HEK293T (cell line): ENCODE measurements around the gene CEBPB.

Experiments used
- CTCF ChIA-PET: fragments of 350-600 bp; formaldehyde crosslinking; extraction: SDS; loops from one replicate; lab custom pipeline; 2021; ENCODE audit warnings: antibody characterized with exemption, inconsistent platforms; lab: Yijun Ruan, JAX
- POLR2A ChIA-PET: fragments of 350-600 bp; formaldehyde crosslinking; extraction: SDS; loops from one replicate; lab custom pipeline; 2020; ENCODE audit warnings: antibody characterized with exemption, inconsistent platforms; lab: Yijun Ruan, JAX
- DNase-seq: peaks from one replicate; pipeline ENCODE4 v3.0.0; 2012; ENCODE audit warnings: mixed read lengths; ENCODE audit errors: extremely low spot score
- ARNT ChIP-seq: fragments of 450-650 bp; IDR thresholded peaks from 2 replicates; pipeline ENCODE4 v1.6.1; 2017; ENCODE audit warnings: mild to moderate bottlenecking
- BHLHE40 ChIP-seq: fragments of 450-650 bp; IDR thresholded peaks from 2 replicates; pipeline ENCODE4 v1.6.1; 2016; ENCODE audit warnings: mild to moderate bottlenecking, moderate library complexity, borderline replicate concordance
- CTBP1 ChIP-seq: fragments of 450-650 bp; IDR thresholded peaks from 2 replicates; pipeline ENCODE4 v1.6.1; 2016; ENCODE audit warnings: borderline replicate concordance
- ELF4 ChIP-seq: fragments of 450-650 bp; IDR thresholded peaks from 2 replicates; pipeline ENCODE4 v1.6.1; 2017; ENCODE audit warnings: antibody characterized with exemption
- FOXA1 ChIP-seq: fragments of 450-650 bp; IDR thresholded peaks from 2 replicates; pipeline ENCODE4 v1.6.1; 2016; ENCODE audit warnings: mild to moderate bottlenecking
- FOXK2 ChIP-seq: fragments of 450-650 bp; IDR thresholded peaks from 2 replicates; pipeline ENCODE4 v1.6.1; 2016; ENCODE audit warnings: mild to moderate bottlenecking
- FOXM1 ChIP-seq: fragments of 450-650 bp; IDR thresholded peaks from 2 replicates; pipeline ENCODE4 v1.6.1; 2017; ENCODE audit warnings: mild to moderate bottlenecking, borderline replicate concordance
- HDGF ChIP-seq: fragments of 450-650 bp; IDR thresholded peaks from 2 replicates; pipeline ENCODE4 v1.6.1; 2017; ENCODE audit warnings: antibody characterized with exemption, borderline replicate concordance
- L3MBTL2 ChIP-seq: fragments of 450-650 bp; conservative IDR thresholded peaks from 2 replicates; pipeline ENCODE4 v1.6.1; 2016; ENCODE audit warnings: mild to moderate bottlenecking
- LEF1 ChIP-seq: fragments of 450-650 bp; IDR thresholded peaks from 2 replicates; pipeline ENCODE4 v1.6.1; 2017; ENCODE audit warnings: mild to moderate bottlenecking, borderline replicate concordance
- NFRKB ChIP-seq: fragments of 450-650 bp; IDR thresholded peaks from 2 replicates; pipeline ENCODE4 v1.6.1; 2016; ENCODE audit warnings: mild to moderate bottlenecking, moderate library complexity
- PKNOX1 ChIP-seq: fragments of 450-650 bp; IDR thresholded peaks from 2 replicates; pipeline ENCODE4 v1.6.1; 2016
- SP1 ChIP-seq: fragments of 450-650 bp; IDR thresholded peaks from 2 replicates; pipeline ENCODE4 v1.6.1; 2017
- SUZ12 ChIP-seq: fragments of 450-650 bp; IDR thresholded peaks from 2 replicates; pipeline ENCODE4 v1.6.1; 2016; ENCODE audit warnings: mild to moderate bottlenecking
- TARDBP ChIP-seq: fragments of 450-650 bp; IDR thresholded peaks from 2 replicates; pipeline ENCODE4 v1.6.1; 2016
- ZNF384 ChIP-seq: fragments of 450-650 bp; IDR thresholded peaks from 2 replicates; pipeline ENCODE4 v1.6.1; 2016

CEBPB gene

GRCh38 chr20:50193199-50193835 is 2.7 kb downstream of the CEBPB start:
- no peak for DNase-seq
- TF ChIP-seq TARDBP (no peak), FOXK2 (no peak), SP1 (no peak), FOXM1 (no peak), ZNF384 (no peak), CTBP1 (no peak), HDGF (no peak)
- POLR2A ChIA-PET = interaction anchor here (1.0 kb wide), 1 partner anchor 83 kb away, joined by 4 read pairs; no protein-coding TSS in a partner anchor
- CTCF ChIA-PET = no interaction called here

GRCh38 chr20:50193836-50194421 is 3.3 kb downstream of the CEBPB start:
- peak; percentile 3 for DNase-seq
- TF ChIP-seq HDGF = no peak
- TF ChIP-seq SP1 = no peak
- TF ChIP-seq TARDBP = no peak
- TF ChIP-seq FOXM1 = no peak
- TF ChIP-seq L3MBTL2 = no peak
- TF ChIP-seq CTBP1 = no peak
- no peak for TF ChIP-seq ZNF384
- TF ChIP-seq NFRKB = no peak
- TF ChIP-seq LEF1 = no peak
- no peak for TF ChIP-seq PKNOX1
- no peak for TF ChIP-seq ELF4
- TF ChIP-seq FOXA1 = no peak
- no peak for TF ChIP-seq FOXK2
- no peak for TF ChIP-seq ARNT
- no peak for TF ChIP-seq SUZ12
- TF ChIP-seq BHLHE40 = no peak
- ChIA-PET POLR2A (interaction anchor here (1.0 kb wide), 1 partner anchor 84 kb away, joined by 4 read pairs; no protein-coding TSS in a partner anchor), CTCF (no interaction called here)

GRCh38 chr20:50194422-50194830 is 3.8 kb downstream of the CEBPB start:
- POLR2A ChIA-PET = interaction anchor here (1.0 kb wide), 1 partner anchor 84 kb away, joined by 4 read pairs; no protein-coding TSS in a partner anchor
- TF ChIP-seq ELF4 (no peak), ARNT (no peak), HDGF (no peak), ZNF384 (no peak), L3MBTL2 (no peak), PKNOX1 (no peak), TARDBP (no peak), NFRKB (no peak), CTBP1 (no peak)
- CTCF ChIA-PET = no interaction called here
- DNase-seq = peak; percentile 3

GRCh38 chr20:50194831-50195523 is 4.3 kb downstream of the CEBPB start:
- POLR2A ChIA-PET = no interaction called here

More at GRCh38 chr20:50194831-50195523, 4.3 kb downstream of the CEBPB start:
- no peak for TF ChIP-seq BHLHE40
- TF ChIP-seq SP1 = no peak
- no peak for TF ChIP-seq PKNOX1
- no peak for TF ChIP-seq L3MBTL2
- TF ChIP-seq SUZ12 = no peak
- no peak for TF ChIP-seq HDGF
- TF ChIP-seq ZNF384 = no peak
- TF ChIP-seq FOXA1 = no peak
- TF ChIP-seq ARNT = no peak
- no peak for TF ChIP-seq TARDBP
- no peak for TF ChIP-seq FOXM1
- TF ChIP-seq ELF4 = no peak
- TF ChIP-seq FOXK2 = no peak
- TF ChIP-seq NFRKB = no peak
- TF ChIP-seq CTBP1 = no peak
- no peak for TF ChIP-seq LEF1
- DNase-seq = peak; percentile 4
- CTCF ChIA-PET = no interaction called here
